Measurements from ENCODE around the gene CHCHD10. TPM values are rescaled to one million over a fixed set of nuclear protein-coding genes. Genes with fewer than 3 reads are reported as not detected.
A peak's percentile ranks its signal among the peaks of the same experiment; 100 is the strongest.

Gene CHCHD10
- total RNA-seq, 1 donor from 2014 or later = 62.2 TPM

GRCh38 chr22:23812378-23812777 lies 44.6 kb upstream of the CHCHD10 start:
- Mint-ChIP-seq H3K4me3 (ENCODE audit: unreplicated experiment) (no peak overlapping the region), H3K27me3 (ENCODE audit: low read depth) (no peaks in the 10 kb centered on the region), H3K36me3 (ENCODE audit: low read depth) (peaks cover 31% of the 10 kb centered on the region), H3K9me3 (ENCODE audit: low read depth) (no peaks in the 10 kb centered on the region), H3K27ac (ENCODE audit: unreplicated experiment) (no peak overlapping the region), H3K4me1 (ENCODE audit: low read depth) (peaks cover 8% of the 10 kb centered on the region)
- no peak for TF ChIP-seq CTCF (IDR thresholded peaks at IDR 0.05)
- DNase-seq (ENCODE audit: low spot score) = no peak

GRCh38 chr22:23806837-23807236 lies 39.1 kb upstream of the CHCHD10 start:
- no peak for TF ChIP-seq CTCF (IDR thresholded peaks at IDR 0.05)
- no peak overlapping the region for H3K4me3 Mint-ChIP-seq (ENCODE audit: unreplicated experiment)
- no peaks in the 10 kb centered on the region for H3K4me1 Mint-ChIP-seq (ENCODE audit: low read depth)
- H3K27ac Mint-ChIP-seq (ENCODE audit: unreplicated experiment) = no peak overlapping the region
- no peaks in the 10 kb centered on the region for H3K27me3 Mint-ChIP-seq (ENCODE audit: low read depth)
- peaks cover 39% of the 10 kb centered on the region for H3K36me3 Mint-ChIP-seq (ENCODE audit: low read depth)
- DNase-seq (ENCODE audit: low spot score) = no peak
- no peaks in the 10 kb centered on the region for H3K9me3 Mint-ChIP-seq (ENCODE audit: low read depth)

- Mint-ChIP-seq H3K36me3 (ENCODE audit: low read depth) (peaks cover 46% of the 10 kb centered on the region), H3K27me3 (ENCODE audit: low read depth) (no peaks in the 10 kb centered on the region), H3K4me1 (ENCODE audit: low read depth) (no peaks in the 10 kb centered on the region), H3K27ac (ENCODE audit: unreplicated experiment) (no peak overlapping the region), H3K9me3 (ENCODE audit: low read depth) (no peaks in the 10 kb centered on the region), H3K4me3 (ENCODE audit: unreplicated experiment) (no peak overlapping the region)
- peak; percentile 81 for DNase-seq (ENCODE audit: low spot score)
- no peak for TF ChIP-seq CTCF (IDR thresholded peaks at IDR 0.05)
These were observed 37.1 kb upstream of the CHCHD10 start for GRCh38 chr22:23804781-23805291.

- peak; percentile 74 for DNase-seq (ENCODE audit: low spot score)
- Mint-ChIP-seq H3K36me3 (ENCODE audit: low read depth) (peaks cover 48% of the 10 kb centered on the region), H3K9me3 (ENCODE audit: low read depth) (no peaks in the 10 kb centered on the region), H3K4me3 (ENCODE audit: unreplicated experiment) (no peak overlapping the region), H3K4me1 (ENCODE audit: low read depth) (no peaks in the 10 kb centered on the region), H3K27me3 (ENCODE audit: low read depth) (no peaks in the 10 kb centered on the region), H3K27ac (ENCODE audit: unreplicated experiment) (peak overlapping the region; percentile 57)
- no peak for TF ChIP-seq CTCF (IDR thresholded peaks at IDR 0.05)
These were observed 35.4 kb upstream of the CHCHD10 start for GRCh38 chr22:23803001-23803819.

GRCh38 chr22:23801886-23802377 lies 34.2 kb upstream of the CHCHD10 start:
- Mint-ChIP-seq H3K9me3 (ENCODE audit: low read depth) (no peaks in the 10 kb centered on the region), H3K4me3 (ENCODE audit: unreplicated experiment) (no peak overlapping the region), H3K27me3 (ENCODE audit: low read depth) (no peaks in the 10 kb centered on the region), H3K36me3 (ENCODE audit: low read depth) (peaks cover 43% of the 10 kb centered on the region), H3K27ac (ENCODE audit: unreplicated experiment) (no peak overlapping the region), H3K4me1 (ENCODE audit: low read depth) (no peaks in the 10 kb centered on the region)
- TF ChIP-seq CTCF (IDR thresholded peaks at IDR 0.05) = no peak
- DNase-seq (ENCODE audit: low spot score) = peak; percentile 48

Measured in chondrocyte (in vitro differentiated cells).